ENCODE measurements around the gene RGL3.

DNA sequence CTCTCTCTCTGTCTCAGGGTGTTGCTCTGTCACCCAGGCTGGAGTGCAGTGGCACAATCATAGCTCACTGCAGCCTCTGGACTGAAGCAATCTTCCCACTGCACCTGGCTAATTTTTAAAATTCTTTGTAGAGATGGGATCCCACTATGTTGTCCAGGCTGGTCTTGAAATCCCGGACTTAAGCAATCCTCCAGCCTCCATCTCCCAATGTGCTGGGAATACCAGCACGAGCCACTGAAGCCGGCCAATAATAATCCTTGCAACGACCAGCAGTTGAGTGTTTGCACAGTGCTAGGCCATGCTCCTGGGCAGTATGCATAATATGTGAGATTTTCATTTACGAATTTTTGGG, 34.4 kb downstream of the RGL3 start:
- TF ChIP-seq, protein P1, sequence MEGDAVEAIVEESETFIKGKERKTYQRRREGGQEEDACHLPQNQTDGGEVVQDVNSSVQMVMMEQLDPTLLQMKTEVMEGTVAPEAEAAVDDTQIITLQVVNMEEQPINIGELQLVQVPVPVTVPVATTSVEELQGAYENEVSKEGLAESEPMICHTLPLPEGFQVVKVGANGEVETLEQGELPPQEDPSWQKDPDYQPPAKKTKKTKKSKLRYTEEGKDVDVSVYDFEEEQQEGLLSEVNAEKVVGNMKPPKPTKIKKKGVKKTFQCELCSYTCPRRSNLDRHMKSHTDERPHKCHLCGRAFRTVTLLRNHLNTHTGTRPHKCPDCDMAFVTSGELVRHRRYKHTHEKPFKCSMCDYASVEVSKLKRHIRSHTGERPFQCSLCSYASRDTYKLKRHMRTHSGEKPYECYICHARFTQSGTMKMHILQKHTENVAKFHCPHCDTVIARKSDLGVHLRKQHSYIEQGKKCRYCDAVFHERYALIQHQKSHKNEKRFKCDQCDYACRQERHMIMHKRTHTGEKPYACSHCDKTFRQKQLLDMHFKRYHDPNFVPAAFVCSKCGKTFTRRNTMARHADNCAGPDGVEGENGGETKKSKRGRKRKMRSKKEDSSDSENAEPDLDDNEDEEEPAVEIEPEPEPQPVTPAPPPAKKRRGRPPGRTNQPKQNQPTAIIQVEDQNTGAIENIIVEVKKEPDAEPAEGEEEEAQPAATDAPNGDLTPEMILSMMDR (IDR thresholded peaks at IDR 0.05): no peak
- TF ChIP-seq POLR2A (IDR thresholded peaks at IDR 0.05): no peak
- no peak for TF ChIP-seq POLR2AphosphoS5 (IDR thresholded peaks at IDR 0.05)

All from breast epithelium (tissue), 3 donors.